ENCODE measurements around the gene ADPRHL1. TPM values are rescaled to one million over a fixed set of nuclear protein-coding genes. Genes with fewer than 3 reads are reported as not detected.

ADPRHL1 gene
- total and polyA plus RNA-seq, 4 donors: 0.28 to 0.67 (median 0.55) TPM

DNA sequence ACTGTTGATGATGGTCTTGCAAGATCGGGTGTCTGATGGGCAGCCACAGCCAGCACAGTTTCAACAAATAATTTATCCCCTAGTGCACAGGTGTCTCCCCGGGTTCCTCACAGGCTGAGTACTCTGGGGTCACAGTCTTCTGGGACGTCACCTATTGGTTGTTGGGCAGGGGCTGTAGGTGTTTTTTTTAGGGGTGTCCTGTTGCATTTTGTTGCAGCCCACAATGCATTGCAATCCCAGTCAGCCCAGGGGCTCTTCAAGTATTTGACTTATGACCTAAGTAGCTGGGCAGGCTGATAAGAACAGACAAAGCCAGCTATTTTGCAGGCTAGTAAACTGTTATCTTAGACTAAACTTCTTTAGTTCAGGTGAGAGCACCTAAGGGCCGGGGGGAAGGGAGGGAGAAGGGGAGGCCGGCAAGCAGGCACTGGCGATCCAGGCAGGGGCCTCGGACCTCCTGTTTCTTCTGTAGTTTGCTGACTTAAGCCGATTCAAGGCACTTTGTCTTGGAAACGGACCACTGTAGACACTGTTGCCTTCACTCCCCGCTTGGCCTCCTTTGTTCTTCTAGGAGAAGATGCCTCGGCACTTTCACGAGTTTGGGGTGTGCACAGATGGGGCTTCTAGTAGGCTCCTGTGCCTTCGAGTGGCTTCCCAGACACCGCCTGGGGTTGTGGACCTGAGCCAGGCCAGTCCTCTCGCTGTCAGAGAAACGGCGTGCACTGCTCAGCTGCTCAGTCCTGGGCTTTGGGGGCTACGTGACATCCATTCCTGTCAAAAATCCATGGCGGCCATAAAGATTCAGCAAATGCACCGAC, 55.5 kb downstream of the ADPRHL1 start:
- Histone ChIP-seq H3K9me3 (ENCODE audit: control insufficient read depth in 4 of 4, low read length in 3 of 4) (no peaks in the 10 kb centered on the region), H3K27me3 (ENCODE audit: control insufficient read depth in 4 of 4, insufficient read depth in 4 of 4, low read length in 3 of 4) (no peaks in the 10 kb centered on the region), H3K4me1 (ENCODE audit: control insufficient read depth in 4 of 4, insufficient read depth in 4 of 4, low read length in 3 of 4) (peaks cover 2 to 22% (median 17%) of the 10 kb centered on the region in 4 donors), H3K36me3 (ENCODE audit: control insufficient read depth in 4 of 4, insufficient read depth in 3 of 4, low read depth in 1 of 4, low read length in 3 of 4) (no peaks in the 10 kb centered on the region), H3K9ac (ENCODE audit: low read depth in 1 of 2, low read length in 2 of 2) (no peak overlapping the region), H3K4me3 (ENCODE audit: low read depth in 1 of 3, low read length in 3 of 3) (no peak overlapping the region), H3K27ac (ENCODE audit: low read depth in 1 of 2, low read length in 2 of 2) (no peak overlapping the region)
- WGBS: 89% methylated on average over 20 of the region's 20 CpGs
- no peak for DNase-seq (ENCODE audit: low spot score)
- TF ChIP-seq JUND (IDR thresholded peaks at IDR 0.05): no peak
- no peak for TF ChIP-seq FOXA1 (IDR thresholded peaks at IDR 0.05)
- TF ChIP-seq, protein P1, sequence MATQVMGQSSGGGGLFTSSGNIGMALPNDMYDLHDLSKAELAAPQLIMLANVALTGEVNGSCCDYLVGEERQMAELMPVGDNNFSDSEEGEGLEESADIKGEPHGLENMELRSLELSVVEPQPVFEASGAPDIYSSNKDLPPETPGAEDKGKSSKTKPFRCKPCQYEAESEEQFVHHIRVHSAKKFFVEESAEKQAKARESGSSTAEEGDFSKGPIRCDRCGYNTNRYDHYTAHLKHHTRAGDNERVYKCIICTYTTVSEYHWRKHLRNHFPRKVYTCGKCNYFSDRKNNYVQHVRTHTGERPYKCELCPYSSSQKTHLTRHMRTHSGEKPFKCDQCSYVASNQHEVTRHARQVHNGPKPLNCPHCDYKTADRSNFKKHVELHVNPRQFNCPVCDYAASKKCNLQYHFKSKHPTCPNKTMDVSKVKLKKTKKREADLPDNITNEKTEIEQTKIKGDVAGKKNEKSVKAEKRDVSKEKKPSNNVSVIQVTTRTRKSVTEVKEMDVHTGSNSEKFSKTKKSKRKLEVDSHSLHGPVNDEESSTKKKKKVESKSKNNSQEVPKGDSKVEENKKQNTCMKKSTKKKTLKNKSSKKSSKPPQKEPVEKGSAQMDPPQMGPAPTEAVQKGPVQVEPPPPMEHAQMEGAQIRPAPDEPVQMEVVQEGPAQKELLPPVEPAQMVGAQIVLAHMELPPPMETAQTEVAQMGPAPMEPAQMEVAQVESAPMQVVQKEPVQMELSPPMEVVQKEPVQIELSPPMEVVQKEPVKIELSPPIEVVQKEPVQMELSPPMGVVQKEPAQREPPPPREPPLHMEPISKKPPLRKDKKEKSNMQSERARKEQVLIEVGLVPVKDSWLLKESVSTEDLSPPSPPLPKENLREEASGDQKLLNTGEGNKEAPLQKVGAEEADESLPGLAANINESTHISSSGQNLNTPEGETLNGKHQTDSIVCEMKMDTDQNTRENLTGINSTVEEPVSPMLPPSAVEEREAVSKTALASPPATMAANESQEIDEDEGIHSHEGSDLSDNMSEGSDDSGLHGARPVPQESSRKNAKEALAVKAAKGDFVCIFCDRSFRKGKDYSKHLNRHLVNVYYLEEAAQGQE (IDR thresholded peaks at IDR 0.05): no peak
- TF ChIP-seq, protein P2, sequence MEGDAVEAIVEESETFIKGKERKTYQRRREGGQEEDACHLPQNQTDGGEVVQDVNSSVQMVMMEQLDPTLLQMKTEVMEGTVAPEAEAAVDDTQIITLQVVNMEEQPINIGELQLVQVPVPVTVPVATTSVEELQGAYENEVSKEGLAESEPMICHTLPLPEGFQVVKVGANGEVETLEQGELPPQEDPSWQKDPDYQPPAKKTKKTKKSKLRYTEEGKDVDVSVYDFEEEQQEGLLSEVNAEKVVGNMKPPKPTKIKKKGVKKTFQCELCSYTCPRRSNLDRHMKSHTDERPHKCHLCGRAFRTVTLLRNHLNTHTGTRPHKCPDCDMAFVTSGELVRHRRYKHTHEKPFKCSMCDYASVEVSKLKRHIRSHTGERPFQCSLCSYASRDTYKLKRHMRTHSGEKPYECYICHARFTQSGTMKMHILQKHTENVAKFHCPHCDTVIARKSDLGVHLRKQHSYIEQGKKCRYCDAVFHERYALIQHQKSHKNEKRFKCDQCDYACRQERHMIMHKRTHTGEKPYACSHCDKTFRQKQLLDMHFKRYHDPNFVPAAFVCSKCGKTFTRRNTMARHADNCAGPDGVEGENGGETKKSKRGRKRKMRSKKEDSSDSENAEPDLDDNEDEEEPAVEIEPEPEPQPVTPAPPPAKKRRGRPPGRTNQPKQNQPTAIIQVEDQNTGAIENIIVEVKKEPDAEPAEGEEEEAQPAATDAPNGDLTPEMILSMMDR (IDR thresholded peaks at IDR 0.05; ENCODE audit: low read depth, low read length, missing input control): no peak
- no peak for TF ChIP-seq RAD21 (IDR thresholded peaks at IDR 0.05)
- TF ChIP-seq SP1 (IDR thresholded peaks at IDR 0.05): no peak
- TF ChIP-seq FOXA2 (IDR thresholded peaks at IDR 0.05): no peak
- no peak for TF ChIP-seq YY1 (IDR thresholded peaks at IDR 0.05)
- no peak for TF ChIP-seq EGR1 (IDR thresholded peaks at IDR 0.05; ENCODE audit: low read depth in 2 of 2)
- no peak for TF ChIP-seq HNF4A (conservative IDR thresholded peaks at IDR 0.05)
- no peak for TF ChIP-seq TAF1 (conservative IDR thresholded peaks at IDR 0.05)
- no peak for TF ChIP-seq HNF4G (IDR thresholded peaks at IDR 0.05)
- TF ChIP-seq NR2F2 (IDR thresholded peaks at IDR 0.05): no peak
- TF ChIP-seq, protein P3, sequence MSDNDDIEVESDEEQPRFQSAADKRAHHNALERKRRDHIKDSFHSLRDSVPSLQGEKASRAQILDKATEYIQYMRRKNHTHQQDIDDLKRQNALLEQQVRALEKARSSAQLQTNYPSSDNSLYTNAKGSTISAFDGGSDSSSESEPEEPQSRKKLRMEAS (IDR thresholded peaks at IDR 0.05): no peak

DNA sequence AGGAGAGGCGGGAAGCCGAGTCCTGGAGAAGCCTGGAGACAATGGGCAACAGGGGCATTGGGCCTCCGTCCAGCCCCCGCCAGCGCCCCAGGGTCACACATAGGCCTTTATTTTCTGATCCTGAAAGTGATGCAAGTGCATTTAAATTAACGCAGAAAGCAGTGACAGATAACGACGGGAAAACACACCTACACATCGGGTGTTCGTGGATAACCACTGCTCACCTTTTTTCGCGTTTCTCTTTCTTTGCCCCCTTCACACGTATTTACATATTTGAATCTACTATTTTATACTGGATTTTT, 59.0 kb downstream of the ADPRHL1 start:
- Histone ChIP-seq H3K4me3 (ENCODE audit: low read depth in 1 of 3, low read length in 3 of 3) (peak overlapping the region in 1 of 3 donors; percentile 66), H3K36me3 (ENCODE audit: control insufficient read depth in 4 of 4, insufficient read depth in 3 of 4, low read depth in 1 of 4, low read length in 3 of 4) (no peaks in the 10 kb centered on the region), H3K27me3 (ENCODE audit: control insufficient read depth in 4 of 4, insufficient read depth in 4 of 4, low read length in 3 of 4) (no peaks in the 10 kb centered on the region), H3K4me1 (ENCODE audit: control insufficient read depth in 4 of 4, insufficient read depth in 4 of 4, low read length in 3 of 4) (peaks cover 2 to 22% (median 17%) of the 10 kb centered on the region in 4 donors), H3K9ac (ENCODE audit: low read depth in 1 of 2, low read length in 2 of 2) (no peak overlapping the region), H3K27ac (ENCODE audit: low read depth in 1 of 2, low read length in 2 of 2) (no peak overlapping the region), H3K9me3 (ENCODE audit: control insufficient read depth in 4 of 4, low read length in 3 of 4) (no peaks in the 10 kb centered on the region)
- 49% methylated on average over 13 of the region's 13 CpGs for WGBS
- TF ChIP-seq, protein P3 (IDR thresholded peaks at IDR 0.05): no peak
- TF ChIP-seq SP1 (IDR thresholded peaks at IDR 0.05) (no peak), HNF4A (conservative IDR thresholded peaks at IDR 0.05) (no peak), HNF4G (IDR thresholded peaks at IDR 0.05) (no peak), GABPA (IDR thresholded peaks at IDR 0.05 in 1 of 2, conservative IDR thresholded peaks at IDR 0.05 in 1 of 2) (no peak)
- TF ChIP-seq, protein P1 (IDR thresholded peaks at IDR 0.05): no peak
- TF ChIP-seq, protein P2 (IDR thresholded peaks at IDR 0.05; ENCODE audit: low read depth, low read length, missing input control): no peak
- no peak for DNase-seq (ENCODE audit: low spot score)
